ENCODE measurements around the gene SLC25A28.

Gene SLC25A28

GRCh38 chr10:99620711-99621453 is 643 bp upstream of the SLC25A28 start:
- TF ChIP-seq POLR2AphosphoS5 (IDR thresholded peaks at IDR 0.05; ENCODE audit: low read depth) (peak; percentile 86), GABPA (IDR thresholded peaks at IDR 0.05; ENCODE audit: low read depth) (no peak), REST (IDR thresholded peaks at IDR 0.05; ENCODE audit: insufficient replicate concordance, low read depth) (peak; percentile 58)
- DNase-seq (ENCODE audit: low read depth in 1 of 2, low spot score in 1 of 2): peak; percentile 82 to 95
- peak overlapping the region; percentile 98 for H3K27ac ChIP-seq (replicated peaks)
- no peaks in the 10 kb centered on the region for H3K27me3 ChIP-seq (ENCODE audit: insufficient read depth, poor library complexity, severe bottlenecking)
- peak overlapping the region; percentile 50 for H3K4me3 ChIP-seq (replicated peaks; ENCODE audit: insufficient read depth, low read length)

- Histone ChIP-seq H3K27ac (replicated peaks) (peak overlapping the region; percentile 80), H3K27me3 (ENCODE audit: insufficient read depth, poor library complexity, severe bottlenecking) (no peaks in the 10 kb centered on the region), H3K4me3 (replicated peaks; ENCODE audit: insufficient read depth, low read length) (peak overlapping the region; percentile 89)
- TF ChIP-seq GABPA (IDR thresholded peaks at IDR 0.05; ENCODE audit: low read depth) (no peak), SPI1 (IDR thresholded peaks at IDR 0.05; ENCODE audit: borderline replicate concordance, low read depth) (peak; percentile 68; the same call in 1 of the 2 replicates), REST (IDR thresholded peaks at IDR 0.05; ENCODE audit: insufficient replicate concordance, low read depth) (no peak), POLR2AphosphoS5 (IDR thresholded peaks at IDR 0.05; ENCODE audit: low read depth) (no peak)
- DNase-seq (ENCODE audit: low read depth in 1 of 2, low spot score in 1 of 2): no peak
These were observed 994 bp downstream of the SLC25A28 start for GRCh38 chr10:99619090-99619800.

GRCh38 chr10:99617696-99618095 is 2.5 kb downstream of the SLC25A28 start:
- DNase-seq (ENCODE audit: low read depth in 1 of 2, low spot score in 1 of 2): no peak
- Histone ChIP-seq H3K27ac (replicated peaks) (no peak overlapping the region), H3K4me3 (replicated peaks; ENCODE audit: insufficient read depth, low read length) (peak overlapping the region; percentile 5), H3K27me3 (ENCODE audit: insufficient read depth, poor library complexity, severe bottlenecking) (no peaks in the 10 kb centered on the region)
- TF ChIP-seq POLR2AphosphoS5 (IDR thresholded peaks at IDR 0.05; ENCODE audit: low read depth): no peak
- no peak for TF ChIP-seq CTCF (IDR thresholded peaks at IDR 0.05; ENCODE audit: insufficient read depth, low read length)
- TF ChIP-seq GABPA (IDR thresholded peaks at IDR 0.05; ENCODE audit: low read depth): no peak
- TF ChIP-seq SPI1 (IDR thresholded peaks at IDR 0.05; ENCODE audit: borderline replicate concordance, low read depth): no peak
- no peak for TF ChIP-seq REST (IDR thresholded peaks at IDR 0.05; ENCODE audit: insufficient replicate concordance, low read depth)

GRCh38 chr10:99615426-99615825 is 4.8 kb downstream of the SLC25A28 start:
- TF ChIP-seq CTCF (IDR thresholded peaks at IDR 0.05; ENCODE audit: insufficient read depth, low read length) (no peak), SPI1 (IDR thresholded peaks at IDR 0.05; ENCODE audit: borderline replicate concordance, low read depth) (no peak), POLR2AphosphoS5 (IDR thresholded peaks at IDR 0.05; ENCODE audit: low read depth) (no peak), GABPA (IDR thresholded peaks at IDR 0.05; ENCODE audit: low read depth) (no peak), REST (IDR thresholded peaks at IDR 0.05; ENCODE audit: insufficient replicate concordance, low read depth) (no peak)
- Histone ChIP-seq H3K27ac (replicated peaks) (no peak overlapping the region), H3K27me3 (ENCODE audit: insufficient read depth, poor library complexity, severe bottlenecking) (no peaks in the 10 kb centered on the region), H3K4me3 (replicated peaks; ENCODE audit: insufficient read depth, low read length) (no peak overlapping the region)
- no peak for DNase-seq (ENCODE audit: low read depth in 1 of 2, low spot score in 1 of 2)

All from HL-60 (cell line).